B cell (primary cell): ENCODE data around the gene WDR87.

Source experiments
- CTCF ChIP-seq: fragments of 200-600 bp; IDR thresholded peaks from one replicate; pipeline ENCODE4 v1.8.0; 2022; ENCODE audit warnings: antibody characterized with exemption, mild to moderate bottlenecking
- EZH2 ChIP-seq: IDR thresholded peaks from 2 replicates; pipeline ENCODE4 v1.6.1; 2012; ENCODE audit warnings: borderline replicate concordance, low read depth, mild to moderate bottlenecking, moderate library complexity, low read length; ENCODE audit not compliant: insufficient read depth, poor library complexity, severe bottlenecking

- TF ChIP-seq CTCF = no peak
- no peak for TF ChIP-seq EZH2
These were observed 29.2 kb downstream of the WDR87 start for GRCh38 chr19:37877147-37877546.
